ENCODE measurements around the gene IL1RAPL2.

Gene IL1RAPL2

GRCh38 chrX:105477351-105477750, 911.4 kb downstream of the IL1RAPL2 start:
- TF ChIP-seq YY1 (IDR thresholded peaks at IDR 0.05; ENCODE audit: insufficient read depth, insufficient read length) = no peak
- TF ChIP-seq ZNF274 (IDR thresholded peaks at IDR 0.05; ENCODE audit: low read depth, low read length) = no peak
- TF ChIP-seq SUZ12 (IDR thresholded peaks at IDR 0.05; ENCODE audit: extremely low read depth, insufficient read depth, insufficient read length) = no peak
- Histone ChIP-seq H3K4me1 (ENCODE audit: insufficient read depth, insufficient read length) (no peaks in the 10 kb centered on the region), H3K9ac (ENCODE audit: insufficient read length, low read depth) (no peak overlapping the region), H3K27me3 (ENCODE audit: insufficient read depth, insufficient read length) (no peaks in the 10 kb centered on the region), H3K4me3 (ENCODE audit: insufficient read length, low read depth) (no peak overlapping the region), H3K9me3 (ENCODE audit: insufficient read depth, low read length) (no peaks in the 10 kb centered on the region), H3K36me3 (ENCODE audit: insufficient read depth, insufficient read length, low read length) (no peaks in the 10 kb centered on the region)
- DNase-seq (ENCODE audit: low read depth, low spot score) = no peak

GRCh38 chrX:105480646-105481310, 914.8 kb downstream of the IL1RAPL2 start:
- no peak overlapping the region for H3K9ac ChIP-seq (ENCODE audit: insufficient read length, low read depth)
- no peak overlapping the region for H3K4me3 ChIP-seq (ENCODE audit: insufficient read length, low read depth)
- no peak for TF ChIP-seq ZNF274 (IDR thresholded peaks at IDR 0.05; ENCODE audit: low read depth, low read length)
- TF ChIP-seq SUZ12 (IDR thresholded peaks at IDR 0.05; ENCODE audit: extremely low read depth, insufficient read depth, insufficient read length) = no peak
- no peak for TF ChIP-seq YY1 (IDR thresholded peaks at IDR 0.05; ENCODE audit: insufficient read depth, insufficient read length)
- no peaks in the 10 kb centered on the region for H3K9me3 ChIP-seq (ENCODE audit: insufficient read depth, low read length)
- no peaks in the 10 kb centered on the region for H3K36me3 ChIP-seq (ENCODE audit: insufficient read depth, insufficient read length, low read length)
- H3K4me1 ChIP-seq (ENCODE audit: insufficient read depth, insufficient read length) = no peaks in the 10 kb centered on the region
- DNase-seq (ENCODE audit: low read depth, low spot score) = no peak
- H3K27me3 ChIP-seq (ENCODE audit: insufficient read depth, insufficient read length) = no peaks in the 10 kb centered on the region

GRCh38 chrX:105483011-105483410, 917.0 kb downstream of the IL1RAPL2 start:
- no peak for TF ChIP-seq SUZ12 (IDR thresholded peaks at IDR 0.05; ENCODE audit: extremely low read depth, insufficient read depth, insufficient read length)
- no peak for TF ChIP-seq ZNF274 (IDR thresholded peaks at IDR 0.05; ENCODE audit: low read depth, low read length)
- no peak for TF ChIP-seq YY1 (IDR thresholded peaks at IDR 0.05; ENCODE audit: insufficient read depth, insufficient read length)
- Histone ChIP-seq H3K9me3 (ENCODE audit: insufficient read depth, low read length) (no peaks in the 10 kb centered on the region), H3K4me3 (ENCODE audit: insufficient read length, low read depth) (no peak overlapping the region), H3K36me3 (ENCODE audit: insufficient read depth, insufficient read length, low read length) (no peaks in the 10 kb centered on the region), H3K4me1 (ENCODE audit: insufficient read depth, insufficient read length) (no peaks in the 10 kb centered on the region), H3K9ac (ENCODE audit: insufficient read length, low read depth) (no peak overlapping the region), H3K27me3 (ENCODE audit: insufficient read depth, insufficient read length) (no peaks in the 10 kb centered on the region)
- DNase-seq (ENCODE audit: low read depth, low spot score) = no peak

- no peaks in the 10 kb centered on the region for H3K4me1 ChIP-seq (ENCODE audit: insufficient read depth, insufficient read length)
- H3K9me3 ChIP-seq (ENCODE audit: insufficient read depth, low read length) = no peaks in the 10 kb centered on the region
- no peak overlapping the region for H3K4me3 ChIP-seq (ENCODE audit: insufficient read length, low read depth)
- DNase-seq (ENCODE audit: low read depth, low spot score) = no peak
- no peaks in the 10 kb centered on the region for H3K36me3 ChIP-seq (ENCODE audit: insufficient read depth, insufficient read length, low read length)
- no peak overlapping the region for H3K9ac ChIP-seq (ENCODE audit: insufficient read length, low read depth)
- H3K27me3 ChIP-seq (ENCODE audit: insufficient read depth, insufficient read length) = no peaks in the 10 kb centered on the region
- TF ChIP-seq YY1 (IDR thresholded peaks at IDR 0.05; ENCODE audit: insufficient read depth, insufficient read length) = no peak
Observed at GRCh38 chrX:105488716-105489115, 922.7 kb downstream of the IL1RAPL2 start.

GRCh38 chrX:105495376-105495775, 929.4 kb downstream of the IL1RAPL2 start:
- H3K36me3 ChIP-seq (ENCODE audit: insufficient read depth, insufficient read length, low read length) = no peaks in the 10 kb centered on the region
- no peaks in the 10 kb centered on the region for H3K9me3 ChIP-seq (ENCODE audit: insufficient read depth, low read length)
- no peak for DNase-seq (ENCODE audit: low read depth, low spot score)
- no peak overlapping the region for H3K9ac ChIP-seq (ENCODE audit: insufficient read length, low read depth)
- H3K4me3 ChIP-seq (ENCODE audit: insufficient read length, low read depth) = no peak overlapping the region
- no peaks in the 10 kb centered on the region for H3K4me1 ChIP-seq (ENCODE audit: insufficient read depth, insufficient read length)
- H3K27me3 ChIP-seq (ENCODE audit: insufficient read depth, insufficient read length) = no peaks in the 10 kb centered on the region
- no peak for TF ChIP-seq ZNF274 (IDR thresholded peaks at IDR 0.05; ENCODE audit: low read depth, low read length)
- TF ChIP-seq SUZ12 (IDR thresholded peaks at IDR 0.05; ENCODE audit: extremely low read depth, insufficient read depth, insufficient read length) = no peak
- no peak for TF ChIP-seq YY1 (IDR thresholded peaks at IDR 0.05; ENCODE audit: insufficient read depth, insufficient read length)

GRCh38 chrX:105502336-105502735, 936.3 kb downstream of the IL1RAPL2 start:
- Histone ChIP-seq H3K9me3 (ENCODE audit: insufficient read depth, low read length) (no peaks in the 10 kb centered on the region), H3K36me3 (ENCODE audit: insufficient read depth, insufficient read length, low read length) (no peaks in the 10 kb centered on the region), H3K4me3 (ENCODE audit: insufficient read length, low read depth) (no peak overlapping the region), H3K4me1 (ENCODE audit: insufficient read depth, insufficient read length) (no peaks in the 10 kb centered on the region), H3K27me3 (ENCODE audit: insufficient read depth, insufficient read length) (no peaks in the 10 kb centered on the region), H3K9ac (ENCODE audit: insufficient read length, low read depth) (no peak overlapping the region)
- TF ChIP-seq YY1 (IDR thresholded peaks at IDR 0.05; ENCODE audit: insufficient read depth, insufficient read length) (no peak), ZNF274 (IDR thresholded peaks at IDR 0.05; ENCODE audit: low read depth, low read length) (no peak)
- no peak for DNase-seq (ENCODE audit: low read depth, low spot score)

GRCh38 chrX:105515561-105515960, 949.6 kb downstream of the IL1RAPL2 start:
- H3K27me3 ChIP-seq (ENCODE audit: insufficient read depth, insufficient read length) = no peaks in the 10 kb centered on the region
- H3K4me3 ChIP-seq (ENCODE audit: insufficient read length, low read depth) = no peak overlapping the region
- TF ChIP-seq YY1 (IDR thresholded peaks at IDR 0.05; ENCODE audit: insufficient read depth, insufficient read length) (no peak), ZNF274 (IDR thresholded peaks at IDR 0.05; ENCODE audit: low read depth, low read length) (no peak), SUZ12 (IDR thresholded peaks at IDR 0.05; ENCODE audit: extremely low read depth, insufficient read depth, insufficient read length) (no peak)
- no peaks in the 10 kb centered on the region for H3K9me3 ChIP-seq (ENCODE audit: insufficient read depth, low read length)
- no peaks in the 10 kb centered on the region for H3K36me3 ChIP-seq (ENCODE audit: insufficient read depth, insufficient read length, low read length)
- no peak for DNase-seq (ENCODE audit: low read depth, low spot score)
- H3K4me1 ChIP-seq (ENCODE audit: insufficient read depth, insufficient read length) = no peaks in the 10 kb centered on the region
- no peak overlapping the region for H3K9ac ChIP-seq (ENCODE audit: insufficient read length, low read depth)

All from NT2/D1 (cell line).